PC-3 (cell line): ENCODE results near the gene CD28. TPM values are rescaled to one million over a fixed set of nuclear protein-coding genes. Genes with fewer than 3 reads are reported as not detected.
"Not testable (repeated sequence)": the region's sequence is repeated elsewhere in the genome, so short reads cannot be mapped to it uniquely, and the experiment has no call there.

Experiments
- ATAC-seq: fragments of 200-7000 bp; cut with Tn5 transposase; 2 replicates; pipeline ENCODE4 v1.9.1; 2020; ENCODE audit warnings: mild to moderate bottlenecking, moderate library complexity
- BruUV-seq: library from RNA; stranded (reverse); fragments of 400-500 nt; replicated peaks from 2 replicates; lab custom pipeline; 2021; lab: Mats Ljungman, UMichigan
- CTCF ChIA-PET: fragments of 300-600 bp; sonication (Branson Sonifier 250); formaldehyde crosslinking; loops from one replicate; lab custom pipeline; 2022; ENCODE audit warnings: antibody characterized with exemption; lab: Charles Lee
- POLR2A ChIA-PET: fragments of 300-600 bp; sonication (Branson Sonifier 250); formaldehyde crosslinking; loops from one replicate; lab custom pipeline; 2022; ENCODE audit warnings: antibody characterized with exemption; ENCODE audit not compliant: unreplicated experiment; lab: Charles Lee
- DNase-seq: peaks from one replicate; pipeline ENCODE4 v3.0.0-alpha.2; 2015
- H2AFZ ChIP-seq: fragments of 300-600 bp; sonication (generic); 2 replicates; pipeline ENCODE4 v1.6.0; 2016; ENCODE audit warnings: antibody characterized with exemption, low read length
- H3F3A ChIP-seq: fragments of 300-600 bp; sonication (generic); one replicate; pipeline ENCODE4 v1.6.0; 2017; ENCODE audit warnings: antibody characterized with exemption, low read length, control low read depth, mild to moderate bottlenecking; ENCODE audit not compliant: unreplicated experiment
- H3K27ac ChIP-seq: fragments of 300-600 bp; sonication (generic); 2 replicates; pipeline ENCODE4 v1.5.1; 2016; ENCODE audit warnings: mild to moderate bottlenecking, low read length
- H3K27me3 ChIP-seq: fragments of 300-600 bp; sonication (generic); 2 replicates; pipeline ENCODE4 v1.6.1; 2016; ENCODE audit warnings: low read length, mixed read lengths
- H3K36me3 ChIP-seq: fragments of 300-600 bp; sonication (generic); 2 replicates; pipeline ENCODE4 v1.6.1; 2016; ENCODE audit warnings: low read depth, mixed run types, low read length, mixed read lengths
- H3K4me1 ChIP-seq: fragments of 300-600 bp; sonication (generic); 2 replicates; pipeline ENCODE4 v1.5.1; 2016; ENCODE audit warnings: low read length; ENCODE audit not compliant: insufficient read depth
- H3K4me2 ChIP-seq: fragments of 300-600 bp; sonication (generic); 2 replicates; pipeline ENCODE4 v1.6.0; 2016; ENCODE audit warnings: low read length
- H3K4me3 ChIP-seq: fragments of 300-600 bp; sonication (generic); 2 replicates; pipeline ENCODE4 v1.5.1; 2016; ENCODE audit warnings: mild to moderate bottlenecking, low read length, mixed read lengths
- H3K79me2 ChIP-seq: fragments of 300-600 bp; sonication (generic); 2 replicates; pipeline ENCODE4 v1.6.1; 2017; ENCODE audit warnings: low read length, mixed read lengths
- H3K9ac ChIP-seq: fragments of 300-600 bp; sonication (generic); 2 replicates; pipeline ENCODE4 v1.6.0; 2016; ENCODE audit warnings: mild to moderate bottlenecking, low read length
- H3K9me2 ChIP-seq: fragments of 300-600 bp; sonication (generic); replicated peaks from 2 replicates; pipeline ENCODE4 v1.6.1; 2016; ENCODE audit warnings: mixed run types, low read length, mixed read lengths
- H3K9me3 ChIP-seq: fragments of 300-600 bp; sonication (generic); 2 replicates; pipeline ENCODE4 v1.6.1; 2016; ENCODE audit warnings: low read length, mixed read lengths
- H4K20me1 ChIP-seq: fragments of 300-600 bp; sonication (generic); 2 replicates; pipeline ENCODE4 v1.6.1; 2016; ENCODE audit warnings: low read length, mixed read lengths
- EZH2 ChIP-seq: fragments of 300-600 bp; sonication (generic); IDR thresholded peaks from one replicate; pipeline ENCODE4 v1.6.1; 2017; ENCODE audit warnings: antibody characterized with exemption, mild to moderate bottlenecking, low read length; ENCODE audit not compliant: unreplicated experiment
- EZH2phosphoT487 ChIP-seq: fragments of 300-600 bp; sonication (generic); IDR thresholded peaks from 2 replicates; pipeline ENCODE4 v1.6.1; 2018; ENCODE audit warnings: mild to moderate bottlenecking, antibody characterized with exemption, low read length, borderline replicate concordance
- intact Hi-C: fragments of 100-400 bp; cut with micrococcal nuclease; formaldehyde crosslinking; loops from 2 replicates; pipeline ENCODE4 v1.9.0; 2023
- total RNA-seq: library from RNA; depleted of rRNA; stranded (reverse); fragments of >200 nt; gene quantifications from 2 replicates; pipeline ENCODE4 v1.2.3, GENCODE V29; 2014
- TF ChIP-seq, protein P1 (sequence below): fragments of 300-600 bp; sonication (generic); conservative IDR thresholded peaks from 2 replicates; pipeline ENCODE4 v1.5.1; 2017; ENCODE audit warnings: antibody characterized with exemption, low read depth, mild to moderate bottlenecking, low read length

Gene CD28
- total RNA-seq, 1 experiment from 2014 or later: not detected

DNA sequence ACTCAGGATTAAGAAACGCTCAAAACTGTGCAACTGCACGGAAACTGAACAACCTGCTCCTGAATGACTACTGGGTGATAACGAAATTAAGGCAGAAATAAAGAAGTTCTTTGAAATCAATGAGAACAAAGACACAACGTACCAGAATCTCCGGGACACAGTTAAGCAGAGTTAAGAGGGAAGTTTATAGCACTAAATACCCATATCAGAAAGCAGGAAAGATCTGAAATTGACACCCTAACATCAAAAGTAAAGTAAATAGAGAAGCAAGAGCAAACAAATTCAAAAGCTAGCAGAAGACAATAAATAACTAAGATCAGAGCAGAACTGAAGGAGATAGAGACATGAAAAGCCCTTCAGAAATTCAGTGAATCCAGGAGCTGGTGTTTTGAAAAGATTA lies 8.0 kb upstream of the CD28 start:
- ATAC-seq, CTCF ChIA-PET, H3K9me3 ChIP-seq, H3K79me2 ChIP-seq, H2AFZ ChIP-seq, POLR2A ChIA-PET, H3F3A ChIP-seq, H3K4me1 ChIP-seq, H3K27me3 ChIP-seq, BruUV-seq, H3K27ac ChIP-seq, intact Hi-C loops, H4K20me1 ChIP-seq, H3K4me3 ChIP-seq, H3K9ac ChIP-seq, H3K9me2 ChIP-seq, H3K36me3 ChIP-seq, DNase-seq, H3K4me2 ChIP-seq: not testable (repeated sequence)

GRCh38 chr2:203704430-203704829 lies 2.0 kb upstream of the CD28 start:
- Histone ChIP-seq H4K20me1 (no peaks in the 10 kb centered on the region), H3K27ac (no peak overlapping the region), H3K79me2 (no peaks in the 10 kb centered on the region), H3K4me1 (no peaks in the 10 kb centered on the region), H3K9me2 (no peaks in the 10 kb centered on the region), H3K27me3 (no peaks in the 10 kb centered on the region), H3F3A (no peaks in the 10 kb centered on the region), H3K36me3 (no peaks in the 10 kb centered on the region), H2AFZ (no peak overlapping the region), H3K9ac (no peak overlapping the region), H3K4me2 (no peak overlapping the region), H3K9me3 (no peaks in the 10 kb centered on the region), H3K4me3 (no peak overlapping the region)
- ATAC-seq (no peak), DNase-seq (no peak)
- BruUV-seq: no TSS peak
- ChIA-PET CTCF (no interaction called here), POLR2A (interaction anchor here (0.6 kb wide), 1 partner anchor 90 kb away, joined by 7 read pairs; no protein-coding TSS in a partner anchor)
- intact Hi-C loops: no loop called here
- TF ChIP-seq EZH2 (no peak), EZH2phosphoT487 (no peak)
- TF ChIP-seq, protein P1, sequence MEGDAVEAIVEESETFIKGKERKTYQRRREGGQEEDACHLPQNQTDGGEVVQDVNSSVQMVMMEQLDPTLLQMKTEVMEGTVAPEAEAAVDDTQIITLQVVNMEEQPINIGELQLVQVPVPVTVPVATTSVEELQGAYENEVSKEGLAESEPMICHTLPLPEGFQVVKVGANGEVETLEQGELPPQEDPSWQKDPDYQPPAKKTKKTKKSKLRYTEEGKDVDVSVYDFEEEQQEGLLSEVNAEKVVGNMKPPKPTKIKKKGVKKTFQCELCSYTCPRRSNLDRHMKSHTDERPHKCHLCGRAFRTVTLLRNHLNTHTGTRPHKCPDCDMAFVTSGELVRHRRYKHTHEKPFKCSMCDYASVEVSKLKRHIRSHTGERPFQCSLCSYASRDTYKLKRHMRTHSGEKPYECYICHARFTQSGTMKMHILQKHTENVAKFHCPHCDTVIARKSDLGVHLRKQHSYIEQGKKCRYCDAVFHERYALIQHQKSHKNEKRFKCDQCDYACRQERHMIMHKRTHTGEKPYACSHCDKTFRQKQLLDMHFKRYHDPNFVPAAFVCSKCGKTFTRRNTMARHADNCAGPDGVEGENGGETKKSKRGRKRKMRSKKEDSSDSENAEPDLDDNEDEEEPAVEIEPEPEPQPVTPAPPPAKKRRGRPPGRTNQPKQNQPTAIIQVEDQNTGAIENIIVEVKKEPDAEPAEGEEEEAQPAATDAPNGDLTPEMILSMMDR: no peak

GRCh38 chr2:203705178-203705577 lies 1.3 kb upstream of the CD28 start:
- BruUV-seq: no TSS peak

DNA sequence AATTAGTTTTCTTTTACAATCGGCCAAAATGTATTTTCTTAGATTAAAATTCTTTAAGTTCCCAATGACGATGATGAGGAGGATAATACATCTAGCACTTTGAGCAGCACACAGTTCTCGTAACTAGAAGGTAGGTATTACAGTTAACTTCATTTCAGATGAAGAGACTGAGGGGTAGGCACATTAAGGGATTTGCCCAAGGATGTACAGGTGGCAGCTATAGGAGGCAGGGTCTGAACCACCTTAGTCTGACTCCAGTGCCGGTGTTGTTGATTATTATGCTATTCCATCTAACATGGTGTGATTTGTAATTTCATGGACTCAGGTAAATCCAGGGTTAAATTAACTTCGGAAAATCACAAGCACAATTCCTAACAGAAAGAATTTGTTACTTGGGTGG lies 1.1 kb downstream of the CD28 start:
- intact Hi-C loops: no loop called here
- Histone ChIP-seq H3K9me2 (no peaks in the 10 kb centered on the region), H3F3A (no peaks in the 10 kb centered on the region), H3K36me3 (no peaks in the 10 kb centered on the region), H2AFZ (no peak overlapping the region), H3K9ac (no peak overlapping the region), H3K9me3 (no peaks in the 10 kb centered on the region), H4K20me1 (no peaks in the 10 kb centered on the region), H3K27me3 (no peaks in the 10 kb centered on the region), H3K4me1 (no peaks in the 10 kb centered on the region), H3K4me2 (no peak overlapping the region), H3K27ac (no peak overlapping the region), H3K4me3 (no peak overlapping the region), H3K79me2 (no peaks in the 10 kb centered on the region)
- ATAC-seq: no peak
- ChIA-PET POLR2A (no interaction called here), CTCF (no interaction called here)
- TF ChIP-seq EZH2phosphoT487: no peak
- TF ChIP-seq, protein P1: no peak
- no peak for TF ChIP-seq EZH2
- no peak for DNase-seq
- BruUV-seq: no TSS peak

More at GRCh38 chr2:203705178-203705577, 1.3 kb upstream of the CD28 start:
- Histone ChIP-seq H3K27me3 (no peaks in the 10 kb centered on the region), H3K4me1 (no peaks in the 10 kb centered on the region), H3K36me3 (no peaks in the 10 kb centered on the region), H3K9me3 (no peaks in the 10 kb centered on the region), H3K9me2 (no peaks in the 10 kb centered on the region), H3K79me2 (no peaks in the 10 kb centered on the region), H3K4me3 (no peak overlapping the region), H3K27ac (no peak overlapping the region), H3F3A (no peaks in the 10 kb centered on the region), H4K20me1 (no peaks in the 10 kb centered on the region), H3K4me2 (no peak overlapping the region), H2AFZ (no peak overlapping the region), H3K9ac (no peak overlapping the region)
- POLR2A ChIA-PET: no interaction called here
- TF ChIP-seq EZH2 (no peak), EZH2phosphoT487 (no peak)
- DNase-seq: no peak
- intact Hi-C loops: no loop called here
- CTCF ChIA-PET: no interaction called here
- no peak for ATAC-seq
